PC-3 (cell line): ENCODE results near the gene CTNNA3. TPM values are rescaled to one million over a fixed set of nuclear protein-coding genes. Genes with fewer than 3 reads are reported as not detected.

Source experiments
- ATAC-seq: fragments of 200-7000 bp; cut with Tn5 transposase; 2 replicates; pipeline ENCODE4 v1.9.1; 2020; ENCODE audit warnings: mild to moderate bottlenecking, moderate library complexity
- BruUV-seq: library from RNA; stranded (reverse); fragments of 400-500 nt; replicated peaks from 2 replicates; lab custom pipeline; 2021; lab: Mats Ljungman, UMichigan
- CTCF ChIA-PET: fragments of 300-600 bp; sonication (Branson Sonifier 250); formaldehyde crosslinking; loops from one replicate; lab custom pipeline; 2022; ENCODE audit warnings: antibody characterized with exemption; lab: Charles Lee
- POLR2A ChIA-PET: fragments of 300-600 bp; sonication (Branson Sonifier 250); formaldehyde crosslinking; loops from one replicate; lab custom pipeline; 2022; ENCODE audit warnings: antibody characterized with exemption; ENCODE audit not compliant: unreplicated experiment; lab: Charles Lee
- DNase-seq: peaks from one replicate; pipeline ENCODE4 v3.0.0-alpha.2; 2015
- H2AFZ ChIP-seq: fragments of 300-600 bp; sonication (generic); 2 replicates; pipeline ENCODE4 v1.6.0; 2016; ENCODE audit warnings: antibody characterized with exemption, low read length
- H3F3A ChIP-seq: fragments of 300-600 bp; sonication (generic); one replicate; pipeline ENCODE4 v1.6.0; 2017; ENCODE audit warnings: antibody characterized with exemption, low read length, control low read depth, mild to moderate bottlenecking; ENCODE audit not compliant: unreplicated experiment
- H3K27ac ChIP-seq: fragments of 300-600 bp; sonication (generic); 2 replicates; pipeline ENCODE4 v1.5.1; 2016; ENCODE audit warnings: mild to moderate bottlenecking, low read length
- H3K27me3 ChIP-seq: fragments of 300-600 bp; sonication (generic); 2 replicates; pipeline ENCODE4 v1.6.1; 2016; ENCODE audit warnings: low read length, mixed read lengths
- H3K36me3 ChIP-seq: fragments of 300-600 bp; sonication (generic); 2 replicates; pipeline ENCODE4 v1.6.1; 2016; ENCODE audit warnings: low read depth, mixed run types, low read length, mixed read lengths
- H3K4me1 ChIP-seq: fragments of 300-600 bp; sonication (generic); 2 replicates; pipeline ENCODE4 v1.5.1; 2016; ENCODE audit warnings: low read length; ENCODE audit not compliant: insufficient read depth
- H3K4me2 ChIP-seq: fragments of 300-600 bp; sonication (generic); 2 replicates; pipeline ENCODE4 v1.6.0; 2016; ENCODE audit warnings: low read length
- H3K4me3 ChIP-seq: fragments of 300-600 bp; sonication (generic); 2 replicates; pipeline ENCODE4 v1.5.1; 2016; ENCODE audit warnings: mild to moderate bottlenecking, low read length, mixed read lengths
- H3K79me2 ChIP-seq: fragments of 300-600 bp; sonication (generic); 2 replicates; pipeline ENCODE4 v1.6.1; 2017; ENCODE audit warnings: low read length, mixed read lengths
- H3K9ac ChIP-seq: fragments of 300-600 bp; sonication (generic); 2 replicates; pipeline ENCODE4 v1.6.0; 2016; ENCODE audit warnings: mild to moderate bottlenecking, low read length
- H3K9me2 ChIP-seq: fragments of 300-600 bp; sonication (generic); replicated peaks from 2 replicates; pipeline ENCODE4 v1.6.1; 2016; ENCODE audit warnings: mixed run types, low read length, mixed read lengths
- H3K9me3 ChIP-seq: fragments of 300-600 bp; sonication (generic); 2 replicates; pipeline ENCODE4 v1.6.1; 2016; ENCODE audit warnings: low read length, mixed read lengths
- H4K20me1 ChIP-seq: fragments of 300-600 bp; sonication (generic); 2 replicates; pipeline ENCODE4 v1.6.1; 2016; ENCODE audit warnings: low read length, mixed read lengths
- CTCF ChIP-seq: fragments of 300-600 bp; sonication (generic); conservative IDR thresholded peaks from 2 replicates; pipeline ENCODE4 v1.5.1; 2017; ENCODE audit warnings: antibody characterized with exemption, low read depth, mild to moderate bottlenecking, low read length
- EZH2 ChIP-seq: fragments of 300-600 bp; sonication (generic); IDR thresholded peaks from one replicate; pipeline ENCODE4 v1.6.1; 2017; ENCODE audit warnings: antibody characterized with exemption, mild to moderate bottlenecking, low read length; ENCODE audit not compliant: unreplicated experiment
- EZH2phosphoT487 ChIP-seq: fragments of 300-600 bp; sonication (generic); IDR thresholded peaks from 2 replicates; pipeline ENCODE4 v1.6.1; 2018; ENCODE audit warnings: mild to moderate bottlenecking, antibody characterized with exemption, low read length, borderline replicate concordance
- intact Hi-C: fragments of 100-400 bp; cut with micrococcal nuclease; formaldehyde crosslinking; loops from 2 replicates; pipeline ENCODE4 v1.9.0; 2023
- total RNA-seq: library from RNA; depleted of rRNA; stranded (reverse); fragments of >200 nt; gene quantifications from 2 replicates; pipeline ENCODE4 v1.2.3, GENCODE V29; 2014

The CTNNA3 gene
- total RNA-seq, 1 experiment from 2014 or later = 1.9 TPM

- POLR2A ChIA-PET = no interaction called here
- BruUV-seq = no TSS peak
- intact Hi-C loops = no loop called here
Measured at GRCh38 chr10:66006411-66006810, 1689.6 kb downstream of the CTNNA3 start.

GRCh38 chr10:65993451-65993850 lies 1702.5 kb downstream of the CTNNA3 start:
- H4K20me1 ChIP-seq = no peaks in the 10 kb centered on the region
- H3K4me2 ChIP-seq = no peak overlapping the region
- H3K27ac ChIP-seq = no peak overlapping the region
- BruUV-seq = no TSS peak
- ChIA-PET CTCF (no interaction called here), POLR2A (no interaction called here)
- H3K9ac ChIP-seq = no peak overlapping the region
- H3K36me3 ChIP-seq = no peaks in the 10 kb centered on the region
- H3K4me3 ChIP-seq = no peak overlapping the region
- TF ChIP-seq CTCF = no peak
- TF ChIP-seq EZH2 = no peak
- no peak for TF ChIP-seq EZH2phosphoT487
- no peaks in the 10 kb centered on the region for H3F3A ChIP-seq
- H3K4me1 ChIP-seq = no peaks in the 10 kb centered on the region
- H3K79me2 ChIP-seq = no peaks in the 10 kb centered on the region
- no peaks in the 10 kb centered on the region for H3K27me3 ChIP-seq
- ATAC-seq = no peak
- intact Hi-C loops = no loop called here
- H3K9me3 ChIP-seq = peaks cover 4% of the 10 kb centered on the region; the same call in 1 of the 2 replicates
- no peak overlapping the region for H2AFZ ChIP-seq
- DNase-seq = no peak
- H3K9me2 ChIP-seq = no peaks in the 10 kb centered on the region

More at GRCh38 chr10:66006411-66006810, 1689.6 kb downstream of the CTNNA3 start:
- no peak for DNase-seq
- no peak overlapping the region for H2AFZ ChIP-seq
- CTCF ChIA-PET = no interaction called here
- no peak overlapping the region for H3K27ac ChIP-seq
- H3K79me2 ChIP-seq = no peaks in the 10 kb centered on the region
- H3K9ac ChIP-seq = no peak overlapping the region
- no peaks in the 10 kb centered on the region for H3K9me3 ChIP-seq
- no peak overlapping the region for H3K4me3 ChIP-seq
- no peaks in the 10 kb centered on the region for H3K36me3 ChIP-seq
- no peak overlapping the region for H3K4me2 ChIP-seq
- no peak for ATAC-seq
- H3K9me2 ChIP-seq = no peaks in the 10 kb centered on the region
- TF ChIP-seq EZH2 = no peak
- no peak for TF ChIP-seq EZH2phosphoT487
- TF ChIP-seq CTCF = no peak
- no peaks in the 10 kb centered on the region for H3K4me1 ChIP-seq
- H3F3A ChIP-seq = no peaks in the 10 kb centered on the region
- H4K20me1 ChIP-seq = no peaks in the 10 kb centered on the region
- H3K27me3 ChIP-seq = no peaks in the 10 kb centered on the region

DNA sequence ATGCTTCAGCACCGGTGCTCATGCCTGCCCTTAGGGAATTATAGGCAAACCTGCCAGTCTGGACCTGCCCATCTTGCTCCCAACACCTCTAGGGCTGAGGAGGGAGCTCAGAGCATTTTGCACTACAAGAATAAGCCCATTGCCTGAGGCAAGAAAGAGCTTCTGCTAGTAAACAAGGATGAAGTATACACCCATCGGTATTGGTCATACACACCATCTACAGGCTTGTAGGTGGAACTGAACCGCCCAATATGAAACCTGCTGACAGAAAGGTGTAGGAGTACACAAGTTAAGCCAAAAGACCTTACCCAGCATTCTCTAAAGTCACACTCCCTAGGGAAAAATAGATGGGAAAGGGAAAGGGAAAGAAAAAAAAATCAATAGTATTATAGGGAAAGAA lies 1727.1 kb downstream of the CTNNA3 start:
- Histone ChIP-seq H3K79me2 (no peaks in the 10 kb centered on the region), H3K4me3 (no peak overlapping the region), H3K4me1 (no peaks in the 10 kb centered on the region), H3F3A (no peaks in the 10 kb centered on the region), H3K9ac (no peak overlapping the region), H3K27me3 (no peaks in the 10 kb centered on the region), H3K27ac (no peak overlapping the region), H4K20me1 (no peaks in the 10 kb centered on the region), H3K4me2 (no peak overlapping the region), H3K36me3 (no peaks in the 10 kb centered on the region), H2AFZ (no peak overlapping the region), H3K9me2 (no peaks in the 10 kb centered on the region), H3K9me3 (no peaks in the 10 kb centered on the region)
- BruUV-seq = no TSS peak
- TF ChIP-seq EZH2phosphoT487 (no peak), CTCF (peak; percentile 54; the same call in 1 of the 2 replicates)
- ChIA-PET POLR2A (no interaction called here), CTCF (no interaction called here)
- peak; percentile 50 for DNase-seq
- intact Hi-C loops = no loop called here
- peak; percentile 35; the same call in 1 of the 2 replicates for ATAC-seq
